Trophoblast cell (in vitro differentiated cells and primary cell): ENCODE data around the gene EXOC4.

Experiments used
- DNase-seq, 2 donors: peaks; one replicate each; pipeline ENCODE4 v3.0.0-alpha.2; 2016
- H2AFZ ChIP-seq: 2 replicates; pipeline ENCODE4 v1.6.1; 2013; ENCODE audit warnings: low read length, moderate library complexity, mild to moderate bottlenecking; ENCODE audit not compliant: insufficient read depth, poor library complexity
- H2AK5ac ChIP-seq: 2 replicates; pipeline ENCODE4 v1.6.1; 2013; ENCODE audit warnings: mild to moderate bottlenecking, low read length
- H2BK120ac ChIP-seq: 2 replicates; pipeline ENCODE4 v1.6.1; 2013; ENCODE audit warnings: low read length, mild to moderate bottlenecking, moderate library complexity; ENCODE audit not compliant: insufficient read depth, poor library complexity
- H2BK12ac ChIP-seq: 2 replicates; pipeline ENCODE4 v1.6.1; 2013; ENCODE audit warnings: mild to moderate bottlenecking, low read length, moderate library complexity
- H2BK5ac ChIP-seq: 2 replicates; pipeline ENCODE4 v1.6.1; 2013; ENCODE audit warnings: low read length, low read depth, moderate library complexity, mild to moderate bottlenecking; ENCODE audit not compliant: poor library complexity
- H3K14ac ChIP-seq: 2 replicates; pipeline ENCODE4 v1.6.1; 2013; ENCODE audit warnings: mild to moderate bottlenecking, low read length
- H3K18ac ChIP-seq: 2 replicates; pipeline ENCODE4 v1.6.1; 2013; ENCODE audit warnings: mild to moderate bottlenecking, low read length
- H3K23ac ChIP-seq: 2 replicates; pipeline ENCODE4 v1.6.1; 2013; ENCODE audit warnings: low read length
- H3K27ac ChIP-seq: 2 replicates; pipeline ENCODE4 v1.5.1; 2013; ENCODE audit warnings: low read depth, mild to moderate bottlenecking, inconsistent platforms, low read length, moderate library complexity
- H3K27me3 ChIP-seq: 2 replicates; pipeline ENCODE4 v1.6.1; 2013; ENCODE audit warnings: inconsistent platforms, mild to moderate bottlenecking, low read length, moderate library complexity; ENCODE audit not compliant: insufficient read depth
- H3K36me3 ChIP-seq, 2 experiments: 1 replicate in 1 of 2; 2 replicates in 1 of 2; pipeline ENCODE4 v1.6.1; 2013; ENCODE audit warnings: low read length in 2 of 2, mild to moderate bottlenecking in 2 of 2, moderate library complexity in 1 of 2; ENCODE audit not compliant: insufficient read depth in 2 of 2, control insufficient read depth in 1 of 2
- H3K4ac ChIP-seq: 2 replicates; pipeline ENCODE4 v1.6.1; 2013; ENCODE audit warnings: low read depth, mild to moderate bottlenecking, low read length, moderate library complexity
- H3K4me1 ChIP-seq, 2 experiments: 1 replicate in 1 of 2; 2 replicates in 1 of 2; pipeline ENCODE4 v1.6.1; 2013; ENCODE audit warnings: low read length in 2 of 2, mild to moderate bottlenecking in 2 of 2, moderate library complexity in 1 of 2; ENCODE audit not compliant: insufficient read depth in 2 of 2, control insufficient read depth in 1 of 2
- H3K4me2 ChIP-seq: 2 replicates; pipeline ENCODE4 v1.6.1; 2013; ENCODE audit warnings: inconsistent platforms, mild to moderate bottlenecking, low read length, moderate library complexity
- H3K4me3 ChIP-seq: 2 replicates; pipeline ENCODE4 v1.5.1; 2013; ENCODE audit warnings: mild to moderate bottlenecking, low read depth, low read length, inconsistent platforms
- H3K79me1 ChIP-seq: one replicate; pipeline ENCODE4 v1.6.1; 2013; ENCODE audit warnings: low read length
- H3K79me2 ChIP-seq: 2 replicates; pipeline ENCODE4 v1.6.1; 2013; ENCODE audit warnings: low read length, mild to moderate bottlenecking; ENCODE audit not compliant: control insufficient read depth, insufficient read depth, poor library complexity
- H3K9ac ChIP-seq: 2 replicates; pipeline ENCODE4 v1.6.1; 2013; ENCODE audit warnings: mild to moderate bottlenecking, low read length
- H3K9me3 ChIP-seq: 2 replicates; pipeline ENCODE4 v1.6.1; 2013; ENCODE audit warnings: low read depth, mild to moderate bottlenecking, control low read depth, inconsistent platforms, low read length; ENCODE audit not compliant: insufficient read depth
- H4K12ac ChIP-seq: 2 replicates; pipeline ENCODE4 v1.6.1; 2013; ENCODE audit warnings: low read depth, mild to moderate bottlenecking, low read length, moderate library complexity
- H4K8ac ChIP-seq: 2 replicates; pipeline ENCODE4 v1.6.1; 2013; ENCODE audit warnings: low read depth, mild to moderate bottlenecking, low read length, moderate library complexity
- H4K91ac ChIP-seq: one replicate; pipeline ENCODE4 v1.6.1; 2013; ENCODE audit warnings: low read depth, mild to moderate bottlenecking, low read length, moderate library complexity
- WGBS: extraction: QIAGEN DNeasy Blood & Tissue Kit; methylation state at CpG from one replicate; pipeline ENCODE4 v1.1.7; 2013; ENCODE audit warnings: missing lambda C conversion rate; ENCODE audit not compliant: insufficient read length, insufficient coverage; ENCODE audit errors: extremely low coverage; 5-methylcytosine and 5-hydroxymethylcytosine counted together

The EXOC4 gene

GRCh38 chr7:133511708-133512107, 258.8 kb downstream of the EXOC4 start:
- Histone ChIP-seq H2BK12ac (no peak overlapping the region), H3K23ac (no peak overlapping the region), H4K12ac (no peak overlapping the region), H3K79me1 (no peaks in the 10 kb centered on the region), H3K9ac (no peak overlapping the region), H3K36me3 (no peaks in the 10 kb centered on the region), H3K27ac (no peak overlapping the region), H4K91ac (no peak overlapping the region), H3K79me2 (no peaks in the 10 kb centered on the region), H3K4me3 (no peak overlapping the region), H2BK120ac (no peak overlapping the region), H2BK5ac (no peak overlapping the region), H3K14ac (no peak overlapping the region), H3K18ac (no peak overlapping the region), H3K4me1 (no peaks in the 10 kb centered on the region), H3K9me3 (no peaks in the 10 kb centered on the region), H4K8ac (no peak overlapping the region), H3K4ac (no peak overlapping the region), H3K27me3 (no peaks in the 10 kb centered on the region), H2AK5ac (no peak overlapping the region), H3K4me2 (no peak overlapping the region), H2AFZ (no peak overlapping the region)
- DNase-seq: peak; percentile 33 to 72
- WGBS: no CpG with 5 or more reads among the region's 5 CpGs

- H2AK5ac ChIP-seq: no peak overlapping the region
- H3K27ac ChIP-seq: no peak overlapping the region
- DNase-seq: no peak
- no peak overlapping the region for H2BK5ac ChIP-seq
- no peak overlapping the region for H3K18ac ChIP-seq
- H4K8ac ChIP-seq: no peak overlapping the region
- H2BK120ac ChIP-seq: no peak overlapping the region
- H3K4me1 ChIP-seq: no peaks in the 10 kb centered on the region
- H3K79me1 ChIP-seq: no peaks in the 10 kb centered on the region
- no CpG with 5 or more reads among the region's 11 CpGs for WGBS
- H3K14ac ChIP-seq: no peak overlapping the region
- no peak overlapping the region for H3K4ac ChIP-seq
- no peak overlapping the region for H3K9ac ChIP-seq
- H3K4me3 ChIP-seq: no peak overlapping the region
- H4K91ac ChIP-seq: no peak overlapping the region
- no peaks in the 10 kb centered on the region for H3K27me3 ChIP-seq
- H3K79me2 ChIP-seq: no peaks in the 10 kb centered on the region
- H4K12ac ChIP-seq: no peak overlapping the region
- no peak overlapping the region for H2BK12ac ChIP-seq
- no peaks in the 10 kb centered on the region for H3K9me3 ChIP-seq
- H3K4me2 ChIP-seq: no peak overlapping the region
- no peaks in the 10 kb centered on the region for H3K36me3 ChIP-seq
- no peak overlapping the region for H3K23ac ChIP-seq
- no peak overlapping the region for H2AFZ ChIP-seq
Measured at GRCh38 chr7:133512560-133512959, 259.7 kb downstream of the EXOC4 start.

DNA sequence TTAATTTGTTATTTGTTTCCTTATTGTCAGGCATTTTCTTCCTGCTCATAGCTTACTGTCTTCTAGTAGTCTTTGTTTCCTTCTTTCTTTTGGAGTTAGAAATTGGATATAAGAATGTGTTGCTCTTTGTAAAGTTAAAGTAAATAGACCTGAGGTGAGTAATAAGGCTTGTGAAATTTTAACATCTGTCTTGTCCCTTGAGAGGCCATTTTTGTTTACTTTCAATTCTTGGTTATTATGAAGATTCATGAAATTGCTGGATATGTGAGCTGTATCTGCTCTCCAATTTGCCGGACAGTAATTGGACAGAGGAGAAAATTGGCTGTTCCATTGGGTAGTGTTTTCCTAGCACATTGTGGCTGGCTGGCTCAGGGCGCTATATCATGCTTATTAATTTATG, 260.7 kb downstream of the EXOC4 start:
- H3K27ac ChIP-seq: no peak overlapping the region
- H3K27me3 ChIP-seq: no peaks in the 10 kb centered on the region
- no CpG with 5 or more reads among the region's 2 CpGs for WGBS
- no peak overlapping the region for H3K14ac ChIP-seq
- no peak overlapping the region for H4K91ac ChIP-seq
- H3K18ac ChIP-seq: no peak overlapping the region
- H3K4me3 ChIP-seq: no peak overlapping the region
- no peak overlapping the region for H2BK5ac ChIP-seq
- H4K8ac ChIP-seq: no peak overlapping the region
- no peak overlapping the region for H3K23ac ChIP-seq
- no peak overlapping the region for H2AK5ac ChIP-seq
- H2BK12ac ChIP-seq: no peak overlapping the region
- no peak for DNase-seq
- H3K36me3 ChIP-seq: no peaks in the 10 kb centered on the region
- no peak overlapping the region for H2AFZ ChIP-seq
- no peaks in the 10 kb centered on the region for H3K79me2 ChIP-seq
- H3K4me2 ChIP-seq: no peak overlapping the region
- H3K4ac ChIP-seq: no peak overlapping the region
- no peaks in the 10 kb centered on the region for H3K4me1 ChIP-seq
- H4K12ac ChIP-seq: no peak overlapping the region
- H3K79me1 ChIP-seq: no peaks in the 10 kb centered on the region
- H3K9me3 ChIP-seq: no peaks in the 10 kb centered on the region
- H3K9ac ChIP-seq: no peak overlapping the region
- no peak overlapping the region for H2BK120ac ChIP-seq

- no peak overlapping the region for H4K8ac ChIP-seq
- no peaks in the 10 kb centered on the region for H3K27me3 ChIP-seq
- no peaks in the 10 kb centered on the region for H3K9me3 ChIP-seq
- no peak overlapping the region for H3K4me2 ChIP-seq
- no peak overlapping the region for H3K9ac ChIP-seq
- no peak overlapping the region for H2BK12ac ChIP-seq
- H4K12ac ChIP-seq: no peak overlapping the region
- H3K14ac ChIP-seq: no peak overlapping the region
- no peak overlapping the region for H2AK5ac ChIP-seq
- no peak overlapping the region for H2AFZ ChIP-seq
- no peak overlapping the region for H3K23ac ChIP-seq
- no peak overlapping the region for H3K27ac ChIP-seq
- no peaks in the 10 kb centered on the region for H3K36me3 ChIP-seq
- no peak for DNase-seq
- no peak overlapping the region for H2BK120ac ChIP-seq
- H3K4me3 ChIP-seq: no peak overlapping the region
- H3K4me1 ChIP-seq: no peaks in the 10 kb centered on the region
- H4K91ac ChIP-seq: no peak overlapping the region
- H3K79me1 ChIP-seq: no peaks in the 10 kb centered on the region
- H3K4ac ChIP-seq: no peak overlapping the region
- no peak overlapping the region for H3K18ac ChIP-seq
- H2BK5ac ChIP-seq: no peak overlapping the region
- H3K79me2 ChIP-seq: no peaks in the 10 kb centered on the region
Measured at GRCh38 chr7:133514551-133514950, 261.7 kb downstream of the EXOC4 start.
